ENCODE results near the gene KCNQ4.

DNA sequence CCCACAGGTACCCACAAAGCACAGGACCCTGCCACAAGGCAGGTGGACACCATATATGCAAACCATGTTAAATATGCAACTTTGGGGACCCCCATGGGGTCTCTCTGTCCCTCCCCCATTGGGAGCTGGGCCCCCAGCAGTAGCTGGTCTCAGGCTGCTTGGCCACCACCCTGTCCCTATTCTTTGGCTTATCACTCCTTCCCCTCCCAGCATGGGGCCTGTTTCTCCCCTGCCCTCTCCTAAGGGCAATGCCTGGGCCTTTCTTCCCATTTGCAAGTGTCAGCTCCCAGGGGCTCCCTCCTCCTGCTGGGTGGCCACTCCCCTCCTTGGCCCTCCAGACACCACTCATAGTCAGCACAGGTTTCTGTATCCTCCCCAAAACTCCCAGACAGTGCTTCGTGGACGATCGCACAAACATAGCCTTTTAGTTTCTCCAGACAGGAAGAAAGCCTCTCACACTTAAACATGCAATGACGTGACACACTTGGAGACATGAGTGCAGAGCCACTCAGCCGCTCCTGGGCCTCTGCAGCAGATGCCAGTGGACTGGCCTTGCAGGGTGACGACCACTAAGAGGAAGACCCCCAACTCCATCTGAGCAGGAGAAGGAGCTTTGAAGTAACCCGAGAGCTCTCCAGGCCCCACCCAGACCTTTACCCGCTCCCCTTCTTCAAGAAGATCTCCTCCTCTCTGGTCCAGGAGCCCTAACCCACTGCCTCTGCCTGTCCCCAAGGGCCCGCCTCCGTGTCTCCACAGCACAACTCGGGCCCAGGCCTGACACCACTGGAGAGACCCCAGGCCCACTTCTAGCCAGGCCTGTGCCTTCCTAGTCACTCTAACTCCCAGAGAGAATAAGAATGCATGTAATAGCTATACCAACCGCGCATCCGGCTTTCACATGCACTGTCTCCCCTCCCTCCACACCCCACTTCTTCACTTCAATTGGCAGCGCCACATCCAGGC is 55.7 kb downstream of the KCNQ4 start:
- TF ChIP-seq, protein P1, sequence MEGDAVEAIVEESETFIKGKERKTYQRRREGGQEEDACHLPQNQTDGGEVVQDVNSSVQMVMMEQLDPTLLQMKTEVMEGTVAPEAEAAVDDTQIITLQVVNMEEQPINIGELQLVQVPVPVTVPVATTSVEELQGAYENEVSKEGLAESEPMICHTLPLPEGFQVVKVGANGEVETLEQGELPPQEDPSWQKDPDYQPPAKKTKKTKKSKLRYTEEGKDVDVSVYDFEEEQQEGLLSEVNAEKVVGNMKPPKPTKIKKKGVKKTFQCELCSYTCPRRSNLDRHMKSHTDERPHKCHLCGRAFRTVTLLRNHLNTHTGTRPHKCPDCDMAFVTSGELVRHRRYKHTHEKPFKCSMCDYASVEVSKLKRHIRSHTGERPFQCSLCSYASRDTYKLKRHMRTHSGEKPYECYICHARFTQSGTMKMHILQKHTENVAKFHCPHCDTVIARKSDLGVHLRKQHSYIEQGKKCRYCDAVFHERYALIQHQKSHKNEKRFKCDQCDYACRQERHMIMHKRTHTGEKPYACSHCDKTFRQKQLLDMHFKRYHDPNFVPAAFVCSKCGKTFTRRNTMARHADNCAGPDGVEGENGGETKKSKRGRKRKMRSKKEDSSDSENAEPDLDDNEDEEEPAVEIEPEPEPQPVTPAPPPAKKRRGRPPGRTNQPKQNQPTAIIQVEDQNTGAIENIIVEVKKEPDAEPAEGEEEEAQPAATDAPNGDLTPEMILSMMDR (IDR thresholded peaks at IDR 0.05), result no peak
- no peak for TF ChIP-seq EZH2 (IDR thresholded peaks at IDR 0.05)

All from neural progenitor cell (in vitro differentiated cells).